Left lung (tissue), 10 donors: ENCODE measurements around the gene CAMTA1. TPM values are rescaled to one million over a fixed set of nuclear protein-coding genes. Genes with fewer than 3 reads are reported as not detected.

ENCODE experiments used
- ATAC-seq: fragments of 200-7000 bp; cut with Tn5 transposase; one replicate; pipeline ENCODE4 v1.9.1; 2020; ENCODE audit warnings: moderate library complexity
- DNase-seq, 4 donors: peaks; one replicate each; pipeline ENCODE4 v3.0.0-alpha.2; 2013 to 2020
- H3K27ac ChIP-seq, 2 donors: fragments of 200-600 bp; sonication (generic) in 1 of 2; one replicate each; pipeline versions ENCODE4 v1.5.0 to v1.8.0; 2020 to 2021
- H3K27me3 ChIP-seq, 2 donors: fragments of 200-600 bp; sonication (generic) in 1 of 2; one replicate each; pipeline versions ENCODE4 v1.5.0 to v1.8.0; 2020 to 2021
- H3K36me3 ChIP-seq, 2 donors: fragments of 200-600 bp; sonication (generic) in 1 of 2; one replicate each; pipeline versions ENCODE4 v1.5.0 to v1.8.0; 2020 to 2021
- H3K4me1 ChIP-seq, 2 donors: fragments of 200-600 bp; one replicate each; pipeline ENCODE4 v1.8.0; 2021
- H3K4me3 ChIP-seq, 2 donors: fragments of 200-600 bp; sonication (generic) in 1 of 2; one replicate each; pipeline versions ENCODE4 v1.5.0 to v1.8.0; 2020 to 2021; ENCODE audit warnings: mild to moderate bottlenecking in 1 of 2
- H3K9me3 ChIP-seq, 2 donors: fragments of 200-600 bp; sonication (generic) in 1 of 2; one replicate each; pipeline versions ENCODE4 v1.5.0 to v1.8.0; 2020 to 2021
- CTCF ChIP-seq, 2 donors: fragments of 200-600 bp; sonication (generic) in 1 of 2; IDR thresholded peaks; one replicate each; pipeline versions ENCODE4 v1.5.0 to v1.8.0; 2021; ENCODE audit warnings: antibody characterized with exemption in 2 of 2
- intact Hi-C, 2 donors: fragments of 100-400 bp; cut with DNase I; formaldehyde crosslinking; loops; one replicate each; pipeline versions ENCODE4 v1.11.2 to v1.14.2; 2022
- polyA plus RNA-seq, 6 donors: library from polyadenylated mRNA; unstranded; fragments of 120-200 nt; gene quantifications; one replicate each; pipeline ENCODE4 v1.2.1, GENCODE V29; 2013; ENCODE audit not compliant: insufficient read length in 6 of 6
- total RNA-seq, 2 donors: library from RNA; stranded (reverse); fragmentation: NEBNext Ultra II Directional; extraction: Animal tissue kit (Norgen Biotek cat#: 25700); gene quantifications; one replicate each; pipeline ENCODE4 v1.2.1, GENCODE V29; 2021
- donor health status: DM: no; HTN: yes; CAD: no.
- donor health status: DM: no; HTN: no; CAD: no.

Gene CAMTA1
- total and polyA plus RNA-seq, 8 donors, result 42.7 to 69.1 (median 49.4) TPM

- H3K9me3 ChIP-seq, result no peaks in the 10 kb centered on the region
- ATAC-seq, result no peak
- H3K27me3 ChIP-seq, result no peaks in the 10 kb centered on the region
- intact Hi-C loops, result loop anchor here in 1 of 2 donors (10.0 kb wide), 1 partner anchor 84 kb away; no protein-coding TSS in a partner anchor
- no peak overlapping the region for H3K4me3 ChIP-seq
- H3K4me1 ChIP-seq, result peaks cover 16 to 34% of the 10 kb centered on the region in 2 donors
- peaks cover 0 to 3% of the 10 kb centered on the region in 2 donors for H3K36me3 ChIP-seq
- H3K27ac ChIP-seq, result peak overlapping the region; percentile 41 to 60
- DNase-seq, result no peak
- TF ChIP-seq CTCF (IDR thresholded peaks at IDR 0.05), result no peak
Measured at GRCh38 chr1:6801199-6801598, 15.9 kb downstream of the CAMTA1 start.

- Histone ChIP-seq H3K36me3 (peaks cover 0 to 3% of the 10 kb centered on the region in 2 donors), H3K27ac (peak overlapping the region in 1 of 2 donors; percentile 60), H3K4me3 (no peak overlapping the region), H3K4me1 (peaks cover 16 to 31% of the 10 kb centered on the region in 2 donors), H3K27me3 (no peaks in the 10 kb centered on the region), H3K9me3 (no peaks in the 10 kb centered on the region)
- DNase-seq (no peak), ATAC-seq (peak; percentile 63)
- intact Hi-C loops, result loop anchor here in 1 of 2 donors (10.0 kb wide), 1 partner anchor 83 kb away; no protein-coding TSS in a partner anchor
- no peak for TF ChIP-seq CTCF (IDR thresholded peaks at IDR 0.05)
Measured at GRCh38 chr1:6801966-6802365, 16.7 kb downstream of the CAMTA1 start.

GRCh38 chr1:6802454-6802853, 17.2 kb downstream of the CAMTA1 start:
- H3K27ac ChIP-seq, result no peak overlapping the region
- peaks cover 16 to 31% of the 10 kb centered on the region in 2 donors for H3K4me1 ChIP-seq
- TF ChIP-seq CTCF (IDR thresholded peaks at IDR 0.05), result no peak
- intact Hi-C loops, result loop anchor here in 1 of 2 donors (10.0 kb wide), 1 partner anchor 82 kb away; no protein-coding TSS in a partner anchor
- ATAC-seq, result no peak
- DNase-seq, result no peak
- H3K9me3 ChIP-seq, result no peaks in the 10 kb centered on the region
- no peaks in the 10 kb centered on the region for H3K27me3 ChIP-seq
- no peak overlapping the region for H3K4me3 ChIP-seq
- no peaks in the 10 kb centered on the region for H3K36me3 ChIP-seq

GRCh38 chr1:6802893-6803292, 17.6 kb downstream of the CAMTA1 start:
- intact Hi-C loops, result loop anchor here in 1 of 2 donors (10.0 kb wide), 1 partner anchor 82 kb away; no protein-coding TSS in a partner anchor
- no peak for ATAC-seq
- Histone ChIP-seq H3K27ac (no peak overlapping the region), H3K9me3 (no peaks in the 10 kb centered on the region), H3K27me3 (no peaks in the 10 kb centered on the region), H3K4me1 (peaks cover 16 to 31% of the 10 kb centered on the region in 2 donors), H3K4me3 (no peak overlapping the region), H3K36me3 (no peaks in the 10 kb centered on the region)
- DNase-seq, result peak in 1 of 4 donors; percentile 24
- no peak for TF ChIP-seq CTCF (IDR thresholded peaks at IDR 0.05)

GRCh38 chr1:6803357-6803756, 18.1 kb downstream of the CAMTA1 start:
- peaks cover 16 to 31% of the 10 kb centered on the region in 2 donors for H3K4me1 ChIP-seq
- ATAC-seq (no peak), DNase-seq (no peak)
- no peaks in the 10 kb centered on the region for H3K9me3 ChIP-seq
- intact Hi-C loops, result loop anchor here in 1 of 2 donors (10.0 kb wide), 1 partner anchor 81 kb away; no protein-coding TSS in a partner anchor
- no peaks in the 10 kb centered on the region for H3K27me3 ChIP-seq
- no peak overlapping the region for H3K27ac ChIP-seq
- H3K4me3 ChIP-seq, result no peak overlapping the region
- no peaks in the 10 kb centered on the region for H3K36me3 ChIP-seq
- no peak for TF ChIP-seq CTCF (IDR thresholded peaks at IDR 0.05)
